Measurements from ENCODE around the gene CD8B.

The CD8B gene

DNA sequence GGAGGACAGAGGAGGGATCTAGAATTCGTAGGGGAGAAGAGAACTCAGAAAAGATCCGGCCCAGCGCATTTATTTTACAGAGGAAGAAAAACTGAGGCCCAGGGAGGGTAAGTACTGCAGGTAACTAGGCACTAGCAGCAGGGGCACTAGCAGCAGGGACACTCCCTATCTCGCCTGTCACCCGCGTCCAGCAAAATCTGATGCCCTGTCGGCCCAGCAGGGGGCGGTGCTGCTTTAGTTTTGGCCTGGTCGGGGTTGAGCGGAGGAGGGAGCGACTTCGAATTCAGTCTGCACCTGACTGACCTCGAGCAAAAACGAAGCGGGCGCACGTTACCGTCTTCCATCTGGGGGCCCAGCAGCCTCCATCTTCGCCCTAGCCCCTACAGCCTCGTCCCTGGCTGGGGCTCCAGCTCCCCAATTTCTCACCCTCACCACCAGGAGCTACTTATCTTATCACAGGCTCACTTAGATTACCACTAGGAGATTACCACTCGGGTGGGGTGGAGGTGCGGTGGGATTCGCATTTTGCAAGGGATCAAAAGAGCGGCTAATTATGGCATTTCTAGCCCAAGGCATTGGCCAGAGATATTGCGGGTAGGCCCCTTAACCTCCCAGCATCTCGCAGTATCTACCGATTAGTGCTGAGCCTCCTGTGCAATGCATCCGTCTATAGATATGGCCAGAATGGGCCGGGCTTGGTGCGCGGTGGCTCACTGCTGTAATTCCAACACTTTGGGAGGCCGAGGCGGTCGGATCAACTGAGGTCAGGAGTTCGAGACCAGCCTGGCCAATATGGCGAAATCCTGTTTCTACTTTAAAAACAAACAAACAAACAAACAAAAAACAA is 53.1 kb downstream of the CD8B start:
- peak overlapping the region in 2 of 3 experiments; percentile 3 to 33 for H3K27ac Mint-ChIP-seq
- H3K27me3 Mint-ChIP-seq (ENCODE audit: low read depth) = peaks cover 27% of the 10 kb centered on the region
- peaks cover 5% of the 10 kb centered on the region for H3K4me1 Mint-ChIP-seq
- H3K4me3 Mint-ChIP-seq = peak overlapping the region; percentile 88 to 92 (median 89)
- no peaks in the 10 kb centered on the region for H3K9me3 Mint-ChIP-seq
- no peaks in the 10 kb centered on the region for H3K36me3 Mint-ChIP-seq (ENCODE audit: low read depth)
- TF ChIP-seq, protein P1, sequence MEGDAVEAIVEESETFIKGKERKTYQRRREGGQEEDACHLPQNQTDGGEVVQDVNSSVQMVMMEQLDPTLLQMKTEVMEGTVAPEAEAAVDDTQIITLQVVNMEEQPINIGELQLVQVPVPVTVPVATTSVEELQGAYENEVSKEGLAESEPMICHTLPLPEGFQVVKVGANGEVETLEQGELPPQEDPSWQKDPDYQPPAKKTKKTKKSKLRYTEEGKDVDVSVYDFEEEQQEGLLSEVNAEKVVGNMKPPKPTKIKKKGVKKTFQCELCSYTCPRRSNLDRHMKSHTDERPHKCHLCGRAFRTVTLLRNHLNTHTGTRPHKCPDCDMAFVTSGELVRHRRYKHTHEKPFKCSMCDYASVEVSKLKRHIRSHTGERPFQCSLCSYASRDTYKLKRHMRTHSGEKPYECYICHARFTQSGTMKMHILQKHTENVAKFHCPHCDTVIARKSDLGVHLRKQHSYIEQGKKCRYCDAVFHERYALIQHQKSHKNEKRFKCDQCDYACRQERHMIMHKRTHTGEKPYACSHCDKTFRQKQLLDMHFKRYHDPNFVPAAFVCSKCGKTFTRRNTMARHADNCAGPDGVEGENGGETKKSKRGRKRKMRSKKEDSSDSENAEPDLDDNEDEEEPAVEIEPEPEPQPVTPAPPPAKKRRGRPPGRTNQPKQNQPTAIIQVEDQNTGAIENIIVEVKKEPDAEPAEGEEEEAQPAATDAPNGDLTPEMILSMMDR (IDR thresholded peaks at IDR 0.05; ENCODE audit: unreplicated experiment in 3 of 3) = peak; percentile 89 to 94 (median 93)

DNA sequence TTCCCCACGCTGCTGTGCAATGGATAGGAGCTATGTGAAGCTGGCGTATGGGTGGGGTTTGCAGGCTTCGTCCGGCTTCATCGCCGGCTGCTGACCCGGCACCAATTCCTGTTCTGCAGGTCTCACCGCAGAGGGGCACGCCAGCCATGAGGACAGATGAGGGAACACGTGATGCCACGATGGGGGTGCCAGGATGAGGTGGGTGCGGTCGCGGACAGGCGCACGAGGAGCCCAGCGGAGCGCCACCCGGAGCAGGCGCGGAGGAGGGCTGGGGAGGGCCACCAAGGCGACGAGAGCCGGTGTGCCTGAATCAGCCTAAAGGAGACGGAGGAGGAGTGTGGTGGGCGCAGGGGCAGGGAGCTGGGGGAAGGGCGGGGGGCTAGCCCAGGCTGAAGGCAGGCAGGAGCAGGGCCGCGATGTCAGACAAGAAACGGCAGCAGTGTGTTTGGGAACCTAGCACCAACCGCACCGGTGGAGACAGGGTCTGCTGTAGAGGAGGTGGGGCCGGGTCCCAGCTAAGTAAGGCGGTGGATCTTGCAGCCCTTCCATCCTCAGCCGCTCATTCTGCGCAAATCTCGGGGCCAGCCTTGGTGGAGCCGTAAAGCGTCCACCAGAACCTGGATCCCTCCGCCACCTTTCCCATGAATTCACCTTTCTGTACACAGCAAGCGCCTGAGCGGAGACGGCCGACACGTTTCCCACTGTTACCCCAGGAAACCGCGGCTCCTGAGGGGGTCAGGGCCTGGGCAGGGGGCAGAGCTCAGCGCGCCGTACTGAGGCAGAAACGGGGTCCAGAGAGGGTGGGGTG is 54.0 kb downstream of the CD8B start:
- Mint-ChIP-seq H3K27ac (peak overlapping the region; percentile 3 to 35 (median 31)), H3K36me3 (ENCODE audit: low read depth) (no peaks in the 10 kb centered on the region), H3K4me3 (peak overlapping the region; percentile 88 to 92 (median 89)), H3K27me3 (ENCODE audit: low read depth) (peaks cover 28% of the 10 kb centered on the region), H3K9me3 (no peaks in the 10 kb centered on the region), H3K4me1 (peaks cover 5% of the 10 kb centered on the region)
- TF ChIP-seq, protein P1 (IDR thresholded peaks at IDR 0.05; ENCODE audit: unreplicated experiment in 3 of 3) = no peak

DNA sequence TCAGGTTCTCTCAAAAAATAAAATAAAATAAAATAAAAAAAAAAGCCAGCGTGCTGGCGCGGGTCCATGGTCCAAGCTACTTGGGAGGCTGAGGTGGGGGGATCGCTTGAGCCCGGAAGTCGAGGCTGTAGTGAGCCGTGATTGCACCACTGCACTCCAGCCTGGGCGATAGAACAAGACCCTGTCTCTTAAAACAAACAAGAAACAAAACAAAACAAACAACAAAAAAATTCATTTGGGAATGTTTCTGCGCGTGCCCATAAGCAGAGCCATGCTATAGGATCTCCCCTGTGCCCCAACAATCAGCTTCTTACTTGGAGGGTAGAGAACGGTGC is 54.6 kb downstream of the CD8B start:
- peaks cover 5% of the 10 kb centered on the region for H3K4me1 Mint-ChIP-seq
- H3K36me3 Mint-ChIP-seq (ENCODE audit: low read depth) = no peaks in the 10 kb centered on the region
- TF ChIP-seq, protein P1 (IDR thresholded peaks at IDR 0.05; ENCODE audit: unreplicated experiment in 3 of 3) = no peak
- H3K9me3 Mint-ChIP-seq = no peaks in the 10 kb centered on the region
- H3K27me3 Mint-ChIP-seq (ENCODE audit: low read depth) = peaks cover 28% of the 10 kb centered on the region
- H3K27ac Mint-ChIP-seq = peak overlapping the region; percentile 3 to 35 (median 31)
- peak overlapping the region; percentile 88 to 92 (median 89) for H3K4me3 Mint-ChIP-seq

DNA sequence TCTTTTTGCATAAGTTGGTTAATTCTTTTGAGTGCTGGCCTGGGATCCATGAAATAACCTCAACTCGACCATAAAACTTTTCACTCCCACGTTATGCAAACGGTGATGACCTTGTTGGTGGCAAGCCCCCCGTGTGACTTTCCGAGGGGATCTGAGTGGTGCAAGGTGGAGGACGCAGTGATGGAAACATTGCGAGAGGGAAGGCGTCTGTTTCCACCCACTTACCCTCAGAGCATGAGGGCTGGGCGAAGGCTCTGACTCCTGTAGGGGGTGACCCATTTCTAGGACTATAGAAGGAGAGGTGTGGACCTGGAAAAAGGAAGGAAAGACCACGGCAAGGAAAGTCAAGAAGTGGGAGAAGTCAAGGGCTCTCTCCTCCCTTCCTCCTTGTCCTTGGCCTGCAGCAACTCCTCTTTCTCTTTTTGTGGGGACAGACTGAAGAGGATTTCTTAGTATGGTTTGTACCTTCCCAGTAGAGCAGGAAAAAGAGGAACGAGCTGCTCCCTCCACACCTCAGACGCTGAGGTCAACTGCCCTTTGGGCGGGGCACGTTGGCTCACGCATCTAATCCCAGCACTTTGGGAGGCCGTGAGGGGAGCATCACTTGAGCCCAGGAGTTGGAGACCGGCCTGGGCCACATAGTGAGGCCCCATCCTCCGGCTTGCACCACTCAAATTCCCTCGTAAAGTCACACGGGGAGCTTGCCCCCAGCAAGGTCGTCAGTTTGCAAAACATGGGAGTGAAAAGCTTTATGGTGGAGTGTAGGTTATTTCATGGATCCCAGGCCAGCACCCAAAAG is 55.4 kb downstream of the CD8B start:
- TF ChIP-seq, protein P1 (IDR thresholded peaks at IDR 0.05; ENCODE audit: unreplicated experiment in 3 of 3) = no peak
- Mint-ChIP-seq H3K4me1 (peaks cover 5% of the 10 kb centered on the region), H3K36me3 (ENCODE audit: low read depth) (no peaks in the 10 kb centered on the region), H3K27ac (no peak overlapping the region), H3K9me3 (no peaks in the 10 kb centered on the region), H3K4me3 (peak overlapping the region; percentile 54 to 69 (median 62)), H3K27me3 (ENCODE audit: low read depth) (peaks cover 28% of the 10 kb centered on the region)

DNA sequence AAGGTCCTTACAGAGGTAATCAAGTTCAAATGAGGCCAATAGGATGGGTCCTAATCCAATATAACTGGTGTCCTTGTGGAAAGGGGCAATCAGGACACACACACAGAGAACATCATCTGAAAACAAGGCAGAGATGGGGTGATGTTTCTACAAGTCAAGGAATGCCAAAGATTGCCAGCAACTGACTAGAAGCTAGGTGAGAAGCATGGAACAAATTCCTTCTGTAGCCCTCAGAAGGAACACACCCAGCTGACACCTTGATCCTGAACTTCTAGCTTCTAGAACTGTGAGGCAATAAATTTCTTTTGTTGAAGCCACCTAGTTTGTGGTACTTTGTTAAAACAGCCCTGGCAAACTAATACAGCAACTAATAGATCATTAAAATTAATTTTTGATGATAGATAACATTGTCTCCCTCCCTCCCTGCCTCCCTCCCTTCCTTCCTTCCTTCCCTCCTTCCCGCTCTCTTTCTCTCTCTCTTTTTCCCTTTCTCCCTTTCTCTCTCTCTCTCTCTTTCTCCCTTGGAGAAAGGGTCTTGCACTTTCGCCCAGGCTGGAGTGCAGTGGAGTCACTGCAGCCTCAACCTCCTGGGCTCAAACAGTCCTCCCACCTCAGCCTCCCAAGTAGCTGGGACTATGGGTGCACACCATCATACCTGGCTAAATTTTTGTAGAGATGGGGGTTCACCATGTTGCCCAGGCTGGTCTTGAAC is 60.7 kb downstream of the CD8B start:
- no peaks in the 10 kb centered on the region for H3K4me1 Mint-ChIP-seq

More for the DNA sequence above, 60.7 kb downstream of the CD8B start:
- Mint-ChIP-seq H3K9me3 (peaks cover 16% of the 10 kb centered on the region), H3K36me3 (ENCODE audit: low read depth) (peaks cover 9% of the 10 kb centered on the region), H3K4me3 (no peak overlapping the region), H3K27ac (no peak overlapping the region), H3K27me3 (ENCODE audit: low read depth) (peaks cover 26% of the 10 kb centered on the region)
- TF ChIP-seq, protein P1 (IDR thresholded peaks at IDR 0.05; ENCODE audit: unreplicated experiment in 3 of 3) = no peak

All from nephron (organoid).